MM.1S (cell line): ENCODE measurements around the gene IL26.

Experiments used
- EZH2 ChIP-seq: fragments of 300-600 bp; sonication (generic); optimal IDR thresholded peaks from 2 replicates; pipeline ENCODE3; 2017; ENCODE audit warnings: low read depth, mild to moderate bottlenecking, antibody characterized with exemption, low read length, mixed read lengths
- EZH2phosphoT487 ChIP-seq: fragments of 300-600 bp; sonication (generic); IDR thresholded peaks from 2 replicates; pipeline ENCODE4 v1.6.1; 2018; ENCODE audit warnings: antibody characterized with exemption, low read length
- TF ChIP-seq, protein P1 (sequence below): fragments of 300-600 bp; sonication (generic); IDR thresholded peaks from 2 replicates; pipeline ENCODE4 v1.5.1; 2016; ENCODE audit warnings: antibody characterized with exemption, low read length, mixed read lengths

DNA sequence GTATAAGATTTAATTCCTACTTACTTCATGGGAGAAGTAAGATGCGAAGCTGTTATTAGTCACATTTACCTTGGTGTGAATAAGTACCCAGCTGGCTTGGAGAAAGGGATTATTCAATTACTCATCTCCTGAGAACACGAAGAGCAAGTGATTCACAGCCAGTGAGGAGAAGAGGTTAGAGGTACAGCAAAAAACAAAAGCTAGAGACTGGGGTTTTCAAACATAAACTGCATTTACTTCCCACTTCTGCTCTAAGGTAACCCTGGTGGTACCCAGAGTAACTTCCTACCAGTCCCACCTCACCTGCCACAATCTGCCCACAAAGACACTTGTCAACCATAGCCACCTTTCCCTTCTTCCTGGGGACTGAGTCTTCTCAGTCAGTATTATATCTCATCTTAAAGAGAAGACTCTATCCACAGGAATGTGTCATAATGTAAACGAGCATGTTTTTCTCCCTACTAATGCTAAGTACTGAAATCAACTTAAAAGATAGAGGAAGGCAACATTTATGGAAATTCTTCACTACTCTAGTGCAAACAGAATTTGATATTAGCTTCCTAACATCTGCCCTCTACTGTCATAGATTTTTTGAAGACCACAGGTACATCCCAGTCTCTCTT lies 33.8 kb upstream of the IL26 start:
- TF ChIP-seq, protein P1, sequence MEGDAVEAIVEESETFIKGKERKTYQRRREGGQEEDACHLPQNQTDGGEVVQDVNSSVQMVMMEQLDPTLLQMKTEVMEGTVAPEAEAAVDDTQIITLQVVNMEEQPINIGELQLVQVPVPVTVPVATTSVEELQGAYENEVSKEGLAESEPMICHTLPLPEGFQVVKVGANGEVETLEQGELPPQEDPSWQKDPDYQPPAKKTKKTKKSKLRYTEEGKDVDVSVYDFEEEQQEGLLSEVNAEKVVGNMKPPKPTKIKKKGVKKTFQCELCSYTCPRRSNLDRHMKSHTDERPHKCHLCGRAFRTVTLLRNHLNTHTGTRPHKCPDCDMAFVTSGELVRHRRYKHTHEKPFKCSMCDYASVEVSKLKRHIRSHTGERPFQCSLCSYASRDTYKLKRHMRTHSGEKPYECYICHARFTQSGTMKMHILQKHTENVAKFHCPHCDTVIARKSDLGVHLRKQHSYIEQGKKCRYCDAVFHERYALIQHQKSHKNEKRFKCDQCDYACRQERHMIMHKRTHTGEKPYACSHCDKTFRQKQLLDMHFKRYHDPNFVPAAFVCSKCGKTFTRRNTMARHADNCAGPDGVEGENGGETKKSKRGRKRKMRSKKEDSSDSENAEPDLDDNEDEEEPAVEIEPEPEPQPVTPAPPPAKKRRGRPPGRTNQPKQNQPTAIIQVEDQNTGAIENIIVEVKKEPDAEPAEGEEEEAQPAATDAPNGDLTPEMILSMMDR = no peak
- TF ChIP-seq EZH2 = no peak
- no peak for TF ChIP-seq EZH2phosphoT487
